ENCODE measurements around the gene DENND1A. TPM values are rescaled to one million over a fixed set of nuclear protein-coding genes. Genes with fewer than 3 reads are reported as not detected.

Gene DENND1A
- polyA plus RNA-seq, 1 experiment, result 16.2 TPM

GRCh38 chr9:123745451-123745850, 184.5 kb downstream of the DENND1A start:
- CTCF ChIA-PET, result no interaction called here
- no peak for DNase-seq (ENCODE audit: low read depth, low spot score)
- POLR2A ChIA-PET, result no interaction called here
- Histone ChIP-seq H3K27ac (ENCODE audit: low read depth, low read length) (no peak overlapping the region), H3K9me3 (ENCODE audit: control insufficient read depth, insufficient read depth, low read length) (no peaks in the 10 kb centered on the region), H3K27me3 (ENCODE audit: control insufficient read depth, insufficient read depth, low read length) (no peaks in the 10 kb centered on the region), H3K4me3 (ENCODE audit: low read depth, low read length) (no peak overlapping the region)
- no peak for TF ChIP-seq CTCF (IDR thresholded peaks at IDR 0.05; ENCODE audit: low read depth, low read length)

GRCh38 chr9:123743737-123744136, 186.2 kb downstream of the DENND1A start:
- Histone ChIP-seq H3K9me3 (ENCODE audit: control insufficient read depth, insufficient read depth, low read length) (no peaks in the 10 kb centered on the region), H3K27ac (ENCODE audit: low read depth, low read length) (no peak overlapping the region), H3K4me3 (ENCODE audit: low read depth, low read length) (no peak overlapping the region), H3K27me3 (ENCODE audit: control insufficient read depth, insufficient read depth, low read length) (no peaks in the 10 kb centered on the region)
- TF ChIP-seq CTCF (IDR thresholded peaks at IDR 0.05; ENCODE audit: low read depth, low read length), result no peak
- ChIA-PET CTCF (no interaction called here), POLR2A (no interaction called here)
- DNase-seq (ENCODE audit: low read depth, low spot score), result no peak

GRCh38 chr9:123742009-123742767, 187.7 kb downstream of the DENND1A start:
- DNase-seq (ENCODE audit: low read depth, low spot score), result no peak
- POLR2A ChIA-PET, result interaction anchor here (0.6 kb wide), 1 partner anchor 20 kb away, joined by 3 read pairs; no protein-coding TSS in a partner anchor
- Histone ChIP-seq H3K9me3 (ENCODE audit: control insufficient read depth, insufficient read depth, low read length) (no peaks in the 10 kb centered on the region), H3K27me3 (ENCODE audit: control insufficient read depth, insufficient read depth, low read length) (no peaks in the 10 kb centered on the region), H3K4me3 (ENCODE audit: low read depth, low read length) (no peak overlapping the region), H3K27ac (ENCODE audit: low read depth, low read length) (no peak overlapping the region)
- TF ChIP-seq CTCF (IDR thresholded peaks at IDR 0.05; ENCODE audit: low read depth, low read length), result no peak
- CTCF ChIA-PET, result no interaction called here

GRCh38 chr9:123741214-123741613, 188.7 kb downstream of the DENND1A start:
- ChIA-PET CTCF (interaction anchor here (1.3 kb wide), 1 partner anchor 17 kb away, joined by 4 read pairs; no protein-coding TSS in a partner anchor), POLR2A (no interaction called here)
- H3K4me3 ChIP-seq (ENCODE audit: low read depth, low read length), result no peak overlapping the region
- no peak for TF ChIP-seq CTCF (IDR thresholded peaks at IDR 0.05; ENCODE audit: low read depth, low read length)
- no peak overlapping the region for H3K27ac ChIP-seq (ENCODE audit: low read depth, low read length)
- H3K9me3 ChIP-seq (ENCODE audit: control insufficient read depth, insufficient read depth, low read length), result no peaks in the 10 kb centered on the region
- H3K27me3 ChIP-seq (ENCODE audit: control insufficient read depth, insufficient read depth, low read length), result no peaks in the 10 kb centered on the region
- DNase-seq (ENCODE audit: low read depth, low spot score), result no peak

GRCh38 chr9:123739902-123740301, 190.0 kb downstream of the DENND1A start:
- ChIA-PET POLR2A (no interaction called here), CTCF (no interaction called here)
- Histone ChIP-seq H3K27me3 (ENCODE audit: control insufficient read depth, insufficient read depth, low read length) (no peaks in the 10 kb centered on the region), H3K4me3 (ENCODE audit: low read depth, low read length) (no peak overlapping the region), H3K27ac (ENCODE audit: low read depth, low read length) (no peak overlapping the region), H3K9me3 (ENCODE audit: control insufficient read depth, insufficient read depth, low read length) (no peaks in the 10 kb centered on the region)
- no peak for TF ChIP-seq CTCF (IDR thresholded peaks at IDR 0.05; ENCODE audit: low read depth, low read length)
- DNase-seq (ENCODE audit: low read depth, low spot score), result no peak
